ENCODE data around the gene SH3BGRL3.
"Not testable (repeated sequence)": the region's sequence is repeated elsewhere in the genome, so short reads cannot be mapped to it uniquely, and the experiment has no call there.

SH3BGRL3 gene

GRCh38 chr1:26318338-26319064, 38.6 kb downstream of the SH3BGRL3 start:
- no peak for DNase-seq

- no peak for DNase-seq
These were observed 41.0 kb downstream of the SH3BGRL3 start for GRCh38 chr1:26320896-26321295.

DNA sequence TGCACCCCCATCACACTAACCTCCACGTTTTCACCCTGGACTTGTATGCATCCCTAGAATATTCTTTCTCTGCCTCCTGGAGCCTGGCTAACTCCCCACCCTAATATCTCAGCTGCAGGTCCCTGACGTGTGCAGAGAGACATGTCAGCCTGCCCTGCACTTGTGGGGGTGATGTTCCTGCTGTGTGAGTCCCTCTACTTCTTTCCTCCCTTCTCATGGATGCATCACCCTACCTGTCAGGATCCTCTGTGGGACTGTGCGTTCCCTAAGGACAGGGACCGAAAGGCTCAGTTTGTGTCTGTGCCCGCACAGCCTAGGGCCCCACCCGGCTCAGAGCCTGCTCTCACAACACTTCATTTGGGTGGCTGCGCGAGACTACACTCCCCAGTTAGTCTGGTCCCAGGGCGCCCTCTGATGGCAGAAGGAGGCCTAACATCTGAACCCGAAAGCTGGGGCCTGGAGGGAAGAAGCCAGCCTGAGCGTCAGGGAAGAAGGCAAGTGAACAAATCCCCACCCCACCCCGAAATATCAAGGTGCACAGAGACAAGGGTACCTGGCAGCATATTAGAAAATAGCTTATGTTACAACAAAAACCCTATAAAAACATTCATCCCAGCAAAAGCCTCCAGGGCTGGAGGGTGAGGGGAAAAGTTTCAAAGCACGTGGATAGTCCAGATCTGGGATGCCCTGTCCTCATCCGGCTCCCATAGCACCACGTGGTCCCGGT, 41.6 kb downstream of the SH3BGRL3 start:
- DNase-seq = peak; percentile 79

DNA sequence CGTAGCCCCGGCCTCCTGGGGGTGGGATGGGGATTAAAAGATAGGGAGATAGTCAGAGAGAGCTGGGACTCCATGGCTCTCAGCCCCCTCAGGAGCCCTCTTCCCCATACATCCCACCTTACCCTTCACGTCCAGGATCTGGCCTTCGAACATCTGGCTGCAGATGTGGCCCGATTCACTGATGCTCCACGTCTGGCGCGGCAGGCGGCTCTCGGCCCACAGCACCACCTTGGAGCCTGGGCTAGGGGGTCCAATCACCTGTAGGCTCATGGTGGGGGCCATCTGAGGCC, 42.1 kb downstream of the SH3BGRL3 start:
- DNase-seq = no peak

- no peak for DNase-seq
These were observed 43.5 kb downstream of the SH3BGRL3 start for GRCh38 chr1:26323382-26323781.

DNA sequence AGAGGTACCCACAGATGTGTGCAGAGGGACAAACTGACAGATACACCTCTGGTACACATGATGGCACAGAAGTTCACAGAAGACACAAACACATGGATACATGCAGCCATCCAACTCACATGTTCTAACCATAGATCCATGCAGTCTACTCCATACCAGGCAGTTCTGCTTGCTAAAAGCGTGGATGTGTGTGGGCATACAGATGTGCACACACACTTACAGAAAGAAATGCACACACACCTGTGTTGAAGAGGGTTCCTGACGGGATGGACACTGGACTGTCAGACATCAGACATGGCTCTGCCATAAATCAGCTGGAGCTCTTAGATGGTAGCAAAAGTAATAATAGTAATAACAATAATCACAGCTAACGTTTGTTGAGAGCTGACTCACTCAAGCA, 44.7 kb downstream of the SH3BGRL3 start:
- DNase-seq = no peak

GRCh38 chr1:26327956-26328362, 48.1 kb downstream of the SH3BGRL3 start:
- DNase-seq = no peak

GRCh38 chr1:26328597-26328996, 48.7 kb downstream of the SH3BGRL3 start:
- no peak for DNase-seq

DNA sequence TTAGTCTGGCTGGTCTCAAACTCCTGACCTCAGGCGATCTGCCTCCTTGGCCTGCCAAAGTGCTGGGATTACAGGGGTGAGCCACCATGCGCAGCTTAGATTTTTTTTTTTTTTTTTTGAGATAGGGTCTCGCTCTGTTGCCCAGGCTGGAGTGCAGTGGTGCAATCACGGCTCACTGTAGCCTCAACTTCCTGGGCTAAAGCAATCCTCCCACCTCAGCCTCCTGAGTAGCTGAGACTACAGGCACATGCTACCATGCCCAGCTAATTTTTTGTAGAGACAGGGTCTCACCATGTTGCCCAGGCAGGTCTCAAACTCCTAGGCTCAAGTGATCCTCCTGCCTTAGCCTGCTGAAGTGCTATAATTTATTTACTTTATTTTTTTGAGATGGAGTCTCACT, 49.5 kb downstream of the SH3BGRL3 start:
- DNase-seq = not testable (repeated sequence)

- no peak for DNase-seq
These were observed 50.4 kb downstream of the SH3BGRL3 start for GRCh38 chr1:26330276-26330675.

Measured in fibroblast of skin of right biceps (primary cell).